Immature natural killer cell (primary cell): ENCODE results near the gene ARHGAP22. TPM values are rescaled to one million over a fixed set of nuclear protein-coding genes. Genes with fewer than 3 reads are reported as not detected.

Experiments
- DNase-seq, 3 donors: peaks; one replicate each; pipeline ENCODE4 v3.0.0; 2022; ENCODE audit warnings: mixed read lengths in 1 of 3
- H3K27ac Mint-ChIP-seq, 6 donors: one replicate each; pipeline ENCODE4 v1.8.0; 2020; ENCODE audit warnings: mixed read lengths in 6 of 6, mild to moderate bottlenecking in 5 of 6, inconsistent platforms in 4 of 6, moderate library complexity in 3 of 6
- H3K27me3 Mint-ChIP-seq, 3 donors: one replicate each; pipeline ENCODE4 v1.8.0; 2020 to 2021; ENCODE audit warnings: low read depth in 3 of 3, mild to moderate bottlenecking in 3 of 3, mixed read lengths in 3 of 3, moderate library complexity in 3 of 3, inconsistent platforms in 1 of 3
- H3K36me3 Mint-ChIP-seq, 3 donors: one replicate each; pipeline ENCODE4 v1.8.0; 2020; ENCODE audit warnings: mixed read lengths in 3 of 3, inconsistent platforms in 2 of 3, mild to moderate bottlenecking in 2 of 3
- H3K4me1 Mint-ChIP-seq, 2 donors: one replicate each; pipeline ENCODE4 v1.8.0; 2020; ENCODE audit warnings: inconsistent platforms in 2 of 2, mild to moderate bottlenecking in 2 of 2, mixed read lengths in 2 of 2, moderate library complexity in 1 of 2
- H3K4me3 Mint-ChIP-seq, 5 donors: one replicate each; pipeline ENCODE4 v1.8.0; 2020; ENCODE audit warnings: mild to moderate bottlenecking in 5 of 5, mixed read lengths in 5 of 5, inconsistent platforms in 3 of 5, moderate library complexity in 3 of 5
- H3K9me3 Mint-ChIP-seq, 6 donors: one replicate each; pipeline ENCODE4 v1.8.0; 2020; ENCODE audit warnings: mild to moderate bottlenecking in 6 of 6, mixed read lengths in 6 of 6, inconsistent platforms in 4 of 6, moderate library complexity in 3 of 6
- polyA plus RNA-seq, 3 donors: library from polyadenylated mRNA; unstranded; fragments of 300-500 nt; fragmentation: Illumina TruSeq; gene quantifications; one replicate each; pipeline ENCODE4 v1.2.3, GENCODE V29; 2021

The ARHGAP22 gene
- polyA plus RNA-seq, 3 donors from 2014 or later, result not detected

- DNase-seq, result no peak
- Mint-ChIP-seq H3K4me3 (no peak overlapping the region), H3K9me3 (peaks cover 0 to 3% (median 0%) of the 10 kb centered on the region in 6 donors), H3K27me3 (peaks cover 0 to 3% (median 3%) of the 10 kb centered on the region in 3 donors), H3K27ac (no peak overlapping the region), H3K4me1 (no peaks in the 10 kb centered on the region), H3K36me3 (no peaks in the 10 kb centered on the region)
Observed at GRCh38 chr10:48598243-48598935, 6.5 kb downstream of the ARHGAP22 start.

- DNase-seq, result no peak
- Mint-ChIP-seq H3K36me3 (no peaks in the 10 kb centered on the region), H3K4me1 (no peaks in the 10 kb centered on the region), H3K9me3 (peaks cover 0 to 3% (median 0%) of the 10 kb centered on the region in 6 donors), H3K27me3 (peaks cover 3 to 7% (median 3%) of the 10 kb centered on the region in 3 donors), H3K4me3 (no peak overlapping the region), H3K27ac (no peak overlapping the region)
Observed at GRCh38 chr10:48595539-48595932, 9.3 kb downstream of the ARHGAP22 start.

- no peak overlapping the region for H3K27ac Mint-ChIP-seq
- DNase-seq, result no peak
Observed at GRCh38 chr10:48594803-48595538, 9.9 kb downstream of the ARHGAP22 start.

GRCh38 chr10:48594371-48594770, 10.5 kb downstream of the ARHGAP22 start:
- no peak overlapping the region for H3K4me3 Mint-ChIP-seq
- no peak for DNase-seq
- H3K4me1 Mint-ChIP-seq, result no peaks in the 10 kb centered on the region
- H3K9me3 Mint-ChIP-seq, result peaks cover 0 to 3% (median 0%) of the 10 kb centered on the region in 6 donors
- H3K36me3 Mint-ChIP-seq, result no peaks in the 10 kb centered on the region
- H3K27ac Mint-ChIP-seq, result no peak overlapping the region
- H3K27me3 Mint-ChIP-seq, result peaks cover 0 to 7% (median 3%) of the 10 kb centered on the region in 3 donors

More at GRCh38 chr10:48594803-48595538, 9.9 kb downstream of the ARHGAP22 start:
- Mint-ChIP-seq H3K4me1 (no peaks in the 10 kb centered on the region), H3K9me3 (peaks cover 0 to 3% (median 0%) of the 10 kb centered on the region in 6 donors), H3K36me3 (no peaks in the 10 kb centered on the region), H3K4me3 (no peak overlapping the region), H3K27me3 (peaks cover under 1 to 7% (median 3%) of the 10 kb centered on the region in 3 donors)

GRCh38 chr10:48592346-48592745, 12.5 kb downstream of the ARHGAP22 start:
- no peak for DNase-seq
- Mint-ChIP-seq H3K27ac (no peak overlapping the region), H3K4me3 (no peak overlapping the region), H3K27me3 (peaks cover 1 to 7% (median 3%) of the 10 kb centered on the region in 3 donors), H3K36me3 (no peaks in the 10 kb centered on the region), H3K4me1 (no peaks in the 10 kb centered on the region), H3K9me3 (peaks cover 0 to 3% (median 0%) of the 10 kb centered on the region in 6 donors)

GRCh38 chr10:48590945-48591344, 13.9 kb downstream of the ARHGAP22 start:
- no peak for DNase-seq
- H3K27me3 Mint-ChIP-seq, result peaks cover 1 to 7% (median 3%) of the 10 kb centered on the region in 3 donors
- H3K4me1 Mint-ChIP-seq, result no peaks in the 10 kb centered on the region
- H3K4me3 Mint-ChIP-seq, result no peak overlapping the region
- H3K36me3 Mint-ChIP-seq, result no peaks in the 10 kb centered on the region
- H3K27ac Mint-ChIP-seq, result no peak overlapping the region
- peaks cover 0 to 3% (median 0%) of the 10 kb centered on the region in 6 donors for H3K9me3 Mint-ChIP-seq

GRCh38 chr10:48589266-48589665, 15.6 kb downstream of the ARHGAP22 start:
- Mint-ChIP-seq H3K27ac (no peak overlapping the region), H3K27me3 (peaks cover 0 to 10% (median 3%) of the 10 kb centered on the region in 3 donors), H3K9me3 (peaks cover 0 to 3% (median 0%) of the 10 kb centered on the region in 6 donors), H3K4me3 (no peak overlapping the region), H3K36me3 (no peaks in the 10 kb centered on the region), H3K4me1 (no peaks in the 10 kb centered on the region)
- DNase-seq, result no peak

GRCh38 chr10:48587819-48588218, 17.1 kb downstream of the ARHGAP22 start:
- Mint-ChIP-seq H3K36me3 (no peaks in the 10 kb centered on the region), H3K4me3 (no peak overlapping the region), H3K27me3 (peaks cover 0 to 11% (median 3%) of the 10 kb centered on the region in 3 donors), H3K27ac (no peak overlapping the region), H3K4me1 (no peaks in the 10 kb centered on the region), H3K9me3 (peaks cover 0 to 3% (median 0%) of the 10 kb centered on the region in 6 donors)
- DNase-seq, result no peak

GRCh38 chr10:48587101-48587500, 17.8 kb downstream of the ARHGAP22 start:
- Mint-ChIP-seq H3K9me3 (peaks cover 0 to 3% (median 0%) of the 10 kb centered on the region in 6 donors), H3K27ac (no peak overlapping the region), H3K4me1 (no peaks in the 10 kb centered on the region), H3K36me3 (no peaks in the 10 kb centered on the region), H3K4me3 (no peak overlapping the region), H3K27me3 (peaks cover 0 to 9% (median 4%) of the 10 kb centered on the region in 3 donors)
- DNase-seq, result no peak

GRCh38 chr10:48582970-48583369, 21.9 kb downstream of the ARHGAP22 start:
- DNase-seq, result no peak
- H3K9me3 Mint-ChIP-seq, result peaks cover 0 to 3% (median 0%) of the 10 kb centered on the region in 6 donors
- H3K36me3 Mint-ChIP-seq, result no peaks in the 10 kb centered on the region
- H3K4me3 Mint-ChIP-seq, result no peak overlapping the region
- H3K27ac Mint-ChIP-seq, result no peak overlapping the region
- H3K4me1 Mint-ChIP-seq, result no peaks in the 10 kb centered on the region
- H3K27me3 Mint-ChIP-seq, result peaks cover 4 to 22% (median 6%) of the 10 kb centered on the region in 3 donors

- Mint-ChIP-seq H3K27ac (no peak overlapping the region), H3K4me1 (no peaks in the 10 kb centered on the region), H3K36me3 (no peaks in the 10 kb centered on the region), H3K9me3 (peaks cover 0 to 2% (median 0%) of the 10 kb centered on the region in 6 donors), H3K27me3 (peaks cover 4 to 24% (median 6%) of the 10 kb centered on the region in 3 donors), H3K4me3 (no peak overlapping the region)
- no peak for DNase-seq
Observed at GRCh38 chr10:48580236-48580635, 24.6 kb downstream of the ARHGAP22 start.

GRCh38 chr10:48579251-48579960, 25.5 kb downstream of the ARHGAP22 start:
- Mint-ChIP-seq H3K9me3 (no peaks in the 10 kb centered on the region), H3K36me3 (no peaks in the 10 kb centered on the region), H3K4me1 (no peaks in the 10 kb centered on the region), H3K4me3 (no peak overlapping the region), H3K27me3 (peaks cover 3 to 22% (median 6%) of the 10 kb centered on the region in 3 donors), H3K27ac (no peak overlapping the region)
- no peak for DNase-seq

- Mint-ChIP-seq H3K4me1 (no peaks in the 10 kb centered on the region), H3K4me3 (no peak overlapping the region), H3K36me3 (no peaks in the 10 kb centered on the region), H3K27ac (no peak overlapping the region), H3K27me3 (peaks cover 2 to 19% (median 6%) of the 10 kb centered on the region in 3 donors), H3K9me3 (no peaks in the 10 kb centered on the region)
- DNase-seq, result no peak
Observed at GRCh38 chr10:48577158-48577557, 27.7 kb downstream of the ARHGAP22 start.

GRCh38 chr10:48576501-48576900, 28.4 kb downstream of the ARHGAP22 start:
- Mint-ChIP-seq H3K36me3 (no peaks in the 10 kb centered on the region), H3K27me3 (peaks cover 2 to 17% (median 6%) of the 10 kb centered on the region in 3 donors), H3K27ac (no peak overlapping the region), H3K9me3 (no peaks in the 10 kb centered on the region), H3K4me1 (no peaks in the 10 kb centered on the region), H3K4me3 (no peak overlapping the region)
- DNase-seq, result no peak
